ENCODE data around the gene KRTAP10-7. TPM values are rescaled to one million over a fixed set of nuclear protein-coding genes. Genes with fewer than 3 reads are reported as not detected.

The KRTAP10-7 gene
- total and polyA plus RNA-seq, 2 experiments from 2014 or later, result not detected

GRCh38 chr21:44609193-44609592 lies 8.8 kb downstream of the KRTAP10-7 start:
- H3K36me3 Mint-ChIP-seq (ENCODE audit: low read depth), result peaks cover 19% of the 10 kb centered on the region
- Histone ChIP-seq H3K79me2 (replicated peaks; ENCODE audit: insufficient read depth) (no peaks in the 10 kb centered on the region), H3K27ac (ENCODE audit: low read depth) (no peak overlapping the region)

More at GRCh38 chr21:44609193-44609592, 8.8 kb downstream of the KRTAP10-7 start:
- no peak for DNase-seq (ENCODE audit: low spot score)
- peaks cover 43% of the 10 kb centered on the region for H3K9me3 Mint-ChIP-seq
- TF ChIP-seq CTCF (conservative IDR thresholded peaks at IDR 0.05; ENCODE audit: low read depth in 2 of 2) (no peak), REST (IDR thresholded peaks at IDR 0.05; ENCODE audit: unreplicated experiment) (no peak), EZH2phosphoT487 (IDR thresholded peaks at IDR 0.05; ENCODE audit: unreplicated experiment) (no peak), ZNF331 (CRISPR knock-in tag; IDR thresholded peaks at IDR 0.05; ENCODE audit: low read depth) (no peak), ZNF462 (CRISPR knock-in tag; IDR thresholded peaks at IDR 0.05) (no peak), NANOG (IDR thresholded peaks at IDR 0.05; ENCODE audit: borderline replicate concordance) (no peak), ZNF114 (CRISPR knock-in tag; IDR thresholded peaks at IDR 0.05) (no peak), EZH2 (IDR thresholded peaks at IDR 0.05; ENCODE audit: low read depth, unreplicated experiment) (no peak), JUNB (IDR thresholded peaks at IDR 0.05; ENCODE audit: unreplicated experiment) (no peak), POLR2AphosphoS5 (IDR thresholded peaks at IDR 0.05; ENCODE audit: low read depth) (no peak), ETS1 (IDR thresholded peaks at IDR 0.05) (no peak), CREB1 (CRISPR knock-in tag; IDR thresholded peaks at IDR 0.05; ENCODE audit: low read depth) (no peak), STAT1 (IDR thresholded peaks at IDR 0.05; ENCODE audit: unreplicated experiment) (no peak)
- H2AFZ ChIP-seq, result no peak overlapping the region
- no peaks in the 10 kb centered on the region for H3F3A ChIP-seq (replicated peaks; ENCODE audit: low read depth)
- no peak for ATAC-seq
- no peaks in the 10 kb centered on the region for H3K9me2 ChIP-seq (ENCODE audit: insufficient read depth)
- H3K4me3 Mint-ChIP-seq, result no peak overlapping the region
- peaks cover 8% of the 10 kb centered on the region for H3K27me3 Mint-ChIP-seq (ENCODE audit: insufficient read depth, low read depth, poor library complexity)
- no peak overlapping the region for H3K4me3 ChIP-seq
- H3K27me3 ChIP-seq (ENCODE audit: insufficient read depth), result no peaks in the 10 kb centered on the region
- no peak overlapping the region for H3K4me2 ChIP-seq
- H3K4me1 ChIP-seq (ENCODE audit: insufficient read depth), result no peaks in the 10 kb centered on the region
- H3K36me3 ChIP-seq (ENCODE audit: insufficient read depth), result 0 out of 2 replicates have a peak, but pooled peaks cover 4% of the 10 kb centered on the region
- H3K4me1 Mint-ChIP-seq, result no peaks in the 10 kb centered on the region; the same call in 2 of the 3 replicates
- no peaks in the 10 kb centered on the region for H4K20me1 ChIP-seq (replicated peaks; ENCODE audit: insufficient read depth)
- no peak overlapping the region for H3K27ac Mint-ChIP-seq
